H9 (cell line): ENCODE data around the gene AKT1. TPM values are rescaled to one million over a fixed set of nuclear protein-coding genes. Genes with fewer than 3 reads are reported as not detected.

Experiments
- DNase-seq: peaks from one replicate; pipeline ENCODE4 v3.0.0-alpha.2; 2017
- H2AFZ ChIP-seq: one replicate; pipeline ENCODE4 v1.6.1; 2013; ENCODE audit warnings: mild to moderate bottlenecking, low read length, control low read depth, moderate library complexity
- H2AK5ac ChIP-seq: 2 replicates; pipeline ENCODE4 v1.6.1; 2013; ENCODE audit warnings: low read length, control low read depth, mixed read lengths; ENCODE audit not compliant: insufficient read length
- H2BK120ac ChIP-seq: one replicate; pipeline ENCODE4 v1.6.1; 2013; ENCODE audit warnings: low read depth, mild to moderate bottlenecking, low read length, control low read depth, inconsistent platforms; ENCODE audit not compliant: poor library complexity, severe bottlenecking
- H2BK12ac ChIP-seq: 2 replicates; pipeline ENCODE4 v1.6.1; 2013; ENCODE audit warnings: low read length, control low read depth, mixed read lengths, low read depth; ENCODE audit not compliant: insufficient read length
- H2BK15ac ChIP-seq: 2 replicates; pipeline ENCODE4 v1.6.1; 2013; ENCODE audit warnings: low read depth, low read length, control low read depth
- H2BK20ac ChIP-seq: one replicate; pipeline ENCODE4 v1.6.1; 2013; ENCODE audit warnings: low read depth, mild to moderate bottlenecking, low read length, control low read depth, inconsistent platforms; ENCODE audit not compliant: poor library complexity, severe bottlenecking
- H2BK5ac ChIP-seq: 2 replicates; pipeline ENCODE4 v1.6.1; 2013; ENCODE audit warnings: low read length, control low read depth, mixed read lengths; ENCODE audit not compliant: insufficient read length
- H3K14ac ChIP-seq: 2 replicates; pipeline ENCODE4 v1.6.1; 2013; ENCODE audit warnings: low read length, control low read depth; ENCODE audit not compliant: insufficient read depth
- H3K18ac ChIP-seq: 2 replicates; pipeline ENCODE4 v1.6.1; 2013; ENCODE audit warnings: low read depth, mild to moderate bottlenecking, mixed read lengths, low read length, control low read depth; ENCODE audit not compliant: insufficient read length
- H3K23ac ChIP-seq: 2 replicates; pipeline ENCODE4 v1.6.1; 2013; ENCODE audit warnings: low read length, control low read depth, mixed read lengths, low read depth; ENCODE audit not compliant: insufficient read length
- H3K23me2 ChIP-seq: 2 replicates; pipeline ENCODE4 v1.6.1; 2013; ENCODE audit warnings: low read depth, mild to moderate bottlenecking, mixed read lengths, low read length, control low read depth; ENCODE audit not compliant: insufficient read length, poor library complexity, severe bottlenecking
- H3K27ac ChIP-seq: 2 replicates; pipeline ENCODE4 v1.5.1; 2013; ENCODE audit warnings: low read length, control low read depth, mixed read lengths, low read depth; ENCODE audit not compliant: insufficient read length
- H3K27me3 ChIP-seq: 2 replicates; pipeline ENCODE4 v1.6.1; 2013; ENCODE audit warnings: low read length, control low read depth, inconsistent platforms; ENCODE audit not compliant: insufficient read depth
- H3K4ac ChIP-seq: 2 replicates; pipeline ENCODE4 v1.6.1; 2013; ENCODE audit warnings: low read depth, mild to moderate bottlenecking, control low read depth, inconsistent platforms, low read length, moderate library complexity
- H3K4me1 ChIP-seq: 2 replicates; pipeline ENCODE4 v1.6.1; 2013; ENCODE audit warnings: low read length, control low read depth, inconsistent platforms; ENCODE audit not compliant: insufficient read depth
- H3K4me2 ChIP-seq: 2 replicates; pipeline ENCODE4 v1.6.1; 2013; ENCODE audit warnings: low read length, control low read depth, mixed read lengths; ENCODE audit not compliant: insufficient read length, insufficient read depth
- H3K56ac ChIP-seq: 2 replicates; pipeline ENCODE4 v1.6.1; 2013; ENCODE audit warnings: low read depth, mild to moderate bottlenecking, mixed read lengths, low read length, control low read depth; ENCODE audit not compliant: insufficient read length
- H3K79me1 ChIP-seq: 2 replicates; pipeline ENCODE4 v1.6.1; 2013; ENCODE audit warnings: low read depth, mild to moderate bottlenecking, moderate library complexity, low read length, control low read depth, inconsistent platforms; ENCODE audit not compliant: insufficient read depth, poor library complexity, severe bottlenecking
- H3K79me2 ChIP-seq: 2 replicates; pipeline ENCODE4 v1.6.1; 2013; ENCODE audit warnings: low read length, control low read depth, inconsistent platforms; ENCODE audit not compliant: insufficient read depth
- H3K9ac ChIP-seq: 2 replicates; pipeline ENCODE4 v1.6.1; 2013; ENCODE audit warnings: low read length, control low read depth, mixed read lengths; ENCODE audit not compliant: insufficient read length; ENCODE audit errors: extremely low read depth
- H3K9me3 ChIP-seq: one replicate; pipeline ENCODE4 v1.6.1; 2013; ENCODE audit warnings: low read depth, low read length, inconsistent platforms; ENCODE audit not compliant: control insufficient read depth
- H3T11ph ChIP-seq: one replicate; pipeline ENCODE4 v1.6.1; 2013; ENCODE audit warnings: mild to moderate bottlenecking, low read length, control low read depth, inconsistent platforms
- H4K20me1 ChIP-seq: one replicate; pipeline ENCODE4 v1.6.1; 2013; ENCODE audit not compliant: control insufficient read depth, insufficient read length, insufficient read depth
- H4K5ac ChIP-seq: 2 replicates; pipeline ENCODE4 v1.6.1; 2013; ENCODE audit warnings: low read depth, mild to moderate bottlenecking, mixed read lengths, low read length, control low read depth; ENCODE audit not compliant: insufficient read length
- H4K8ac ChIP-seq: replicated peaks from 2 replicates; pipeline ENCODE4 v1.6.1; 2013; ENCODE audit warnings: low read length, control low read depth, mixed read lengths, low read depth; ENCODE audit not compliant: insufficient read length
- H4K91ac ChIP-seq: 2 replicates; pipeline ENCODE4 v1.6.1; 2013; ENCODE audit warnings: low read depth, mild to moderate bottlenecking, moderate library complexity, mixed read lengths, low read length, control low read depth; ENCODE audit not compliant: insufficient read length
- H3K27ac Mint-ChIP-seq, 3 experiments: 2 replicates in 2 of 3; 3 replicates in 1 of 3; pipeline ENCODE4 v1.8.0; 2020 to 2021; ENCODE audit warnings: mixed read lengths in 3 of 3, mild to moderate bottlenecking in 1 of 3, moderate library complexity in 1 of 3
- H3K27me3 Mint-ChIP-seq: 2 replicates; pipeline ENCODE4 v1.8.0; 2021; ENCODE audit warnings: low read depth, mild to moderate bottlenecking, moderate library complexity, mixed read lengths
- H3K36me3 Mint-ChIP-seq, 3 experiments: 2 replicates in 2 of 3; 3 replicates in 1 of 3; pipeline ENCODE4 v1.8.0; 2020 to 2021; ENCODE audit warnings: low read depth in 3 of 3, mixed read lengths in 3 of 3; ENCODE audit not compliant: insufficient read depth in 1 of 3
- H3K4me1 Mint-ChIP-seq, 2 experiments: 2 replicates each; pipeline ENCODE4 v1.8.0; 2020; ENCODE audit warnings: mixed read lengths in 2 of 2
- H3K4me3 Mint-ChIP-seq, 2 experiments: 2 replicates in 1 of 2; 3 replicates in 1 of 2; pipeline ENCODE4 v1.8.0; 2020 to 2021; ENCODE audit warnings: mild to moderate bottlenecking in 2 of 2, mixed read lengths in 2 of 2, moderate library complexity in 1 of 2
- H3K9me3 Mint-ChIP-seq, 2 experiments: 2 replicates in 1 of 2; 3 replicates in 1 of 2; pipeline ENCODE4 v1.8.0; 2020; ENCODE audit warnings: mild to moderate bottlenecking in 2 of 2, mixed read lengths in 2 of 2, moderate library complexity in 1 of 2
- CTCF ChIP-seq: fragments of 200-600 bp; sonication (generic); conservative IDR thresholded peaks from 3 replicates; pipeline ENCODE4 v1.8.0; 2021; ENCODE audit warnings: antibody characterized with exemption, mild to moderate bottlenecking
- WGBS: extraction: QIAGEN DNeasy Blood & Tissue Kit; methylation state at CpG from one replicate; pipeline ENCODE4 v1.1.7; 2013; ENCODE audit warnings: missing lambda C conversion rate, low lambda C conversion rate, mixed read lengths; ENCODE audit not compliant: insufficient read length; ENCODE audit errors: extremely low coverage; 5-methylcytosine and 5-hydroxymethylcytosine counted together
- total RNA-seq: library from RNA; stranded (reverse); gene quantifications from 2 replicates; pipeline ENCODE4 v1.2.1, GENCODE V29; 2021

The AKT1 gene
- total RNA-seq, 1 experiment from 2014 or later = 101 TPM

- Histone ChIP-seq H2BK20ac (no peak overlapping the region), H4K20me1 (no peaks in the 10 kb centered on the region), H3K23ac (no peak overlapping the region), H3K4me2 (no peak overlapping the region), H3K23me2 (no peaks in the 10 kb centered on the region), H2BK15ac (no peak overlapping the region), H3T11ph (no peak overlapping the region), H3K4ac (no peak overlapping the region), H3K56ac (no peak overlapping the region), H3K9ac (no peak overlapping the region), H3K18ac (no peak overlapping the region), H2BK120ac (no peak overlapping the region), H3K79me1 (no peaks in the 10 kb centered on the region), H3K9me3 (no peaks in the 10 kb centered on the region), H2BK5ac (no peak overlapping the region), H3K79me2 (no peaks in the 10 kb centered on the region), H4K5ac (no peak overlapping the region), H2AK5ac (no peak overlapping the region), H3K27ac (no peak overlapping the region), H3K4me1 (no peaks in the 10 kb centered on the region), H3K27me3 (no peaks in the 10 kb centered on the region), H3K14ac (no peak overlapping the region), H4K91ac (no peak overlapping the region), H2BK12ac (no peak overlapping the region), H2AFZ (no peak overlapping the region), H4K8ac (no peak overlapping the region)
- H3K9me3 Mint-ChIP-seq = no peaks in the 10 kb centered on the region
- H3K27me3 Mint-ChIP-seq = no peaks in the 10 kb centered on the region
- peaks cover 8 to 24% (median 17%) of the 10 kb centered on the region in 3 experiments; a peak in 6 of 7 replicates for H3K36me3 Mint-ChIP-seq
- DNase-seq = no peak
- H3K27ac Mint-ChIP-seq = no peak overlapping the region
- H3K4me3 Mint-ChIP-seq = no peak overlapping the region
- H3K4me1 Mint-ChIP-seq = no peaks in the 10 kb centered on the region
- no CpG with 5 or more reads among the region's 15 CpGs for WGBS
- TF ChIP-seq CTCF = no peak
These were observed 17.7 kb downstream of the AKT1 start for GRCh38 chr14:104777808-104778249.
